Esophagus (tissue), 2 donors: Measurements from ENCODE around the gene OGDH. TPM values are rescaled to one million over a fixed set of nuclear protein-coding genes. Genes with fewer than 3 reads are reported as not detected.

Experiments
- H3K27ac ChIP-seq, 2 donors: one replicate each; pipeline ENCODE4 v1.5.1; 2013; ENCODE audit warnings: low read depth in 2 of 2, mild to moderate bottlenecking in 2 of 2, inconsistent platforms in 1 of 2, low read length in 1 of 2, moderate library complexity in 1 of 2
- H3K27me3 ChIP-seq, 2 donors: one replicate each; pipeline ENCODE4 v1.6.1; 2013; ENCODE audit warnings: low read length in 2 of 2, control low read depth in 1 of 2, mild to moderate bottlenecking in 1 of 2; ENCODE audit not compliant: insufficient read depth in 2 of 2, control insufficient read depth in 1 of 2
- H3K36me3 ChIP-seq, 2 donors: one replicate each; pipeline ENCODE4 v1.6.1; 2013; ENCODE audit warnings: low read length in 1 of 2; ENCODE audit not compliant: control insufficient read depth in 2 of 2, insufficient read depth in 2 of 2
- H3K4me1 ChIP-seq, 2 donors: one replicate each; pipeline ENCODE4 v1.6.1; 2013; ENCODE audit warnings: low read length in 1 of 2; ENCODE audit not compliant: control insufficient read depth in 2 of 2, insufficient read depth in 2 of 2
- H3K4me3 ChIP-seq, 2 donors: one replicate each; pipeline ENCODE4 v1.5.1; 2013; ENCODE audit warnings: low read length in 2 of 2, mild to moderate bottlenecking in 2 of 2, low read depth in 1 of 2, moderate library complexity in 1 of 2
- H3K9me3 ChIP-seq, 2 donors: one replicate each; pipeline ENCODE4 v1.6.1; 2013; ENCODE audit warnings: mild to moderate bottlenecking in 2 of 2, low read depth in 1 of 2, low read length in 1 of 2, moderate library complexity in 1 of 2; ENCODE audit not compliant: control insufficient read depth in 2 of 2, insufficient read depth in 1 of 2
- WGBS, 2 donors: extraction: QIAGEN DNeasy Blood & Tissue Kit; methylation state at CpG; one replicate each; pipeline ENCODE4 v1.1.7; 2013; 5-methylcytosine and 5-hydroxymethylcytosine counted together
- polyA plus RNA-seq, 2 donors: library from polyadenylated mRNA; stranded (reverse); fragments of 200-250 nt; gene quantifications; one replicate each; pipeline ENCODE4 v1.2.3, GENCODE V29; 2013
- donor health status: healthy with polysubstance abuse.
- donor health status: Bipolar disorder and iron deficiency.

Gene OGDH
- polyA plus RNA-seq, 2 donors = 25.8 to 43.0 TPM

- no peaks in the 10 kb centered on the region for H3K27me3 ChIP-seq
- H3K9me3 ChIP-seq = no peaks in the 10 kb centered on the region
- H3K4me1 ChIP-seq = no peaks in the 10 kb centered on the region
- no peaks in the 10 kb centered on the region for H3K36me3 ChIP-seq
- 70 to 73% methylated on average over 3 of the region's 3 CpGs for WGBS, 2 donors
- no peak overlapping the region for H3K4me3 ChIP-seq
- H3K27ac ChIP-seq = no peak overlapping the region
Measured at GRCh38 chr7:44599222-44599621, 7.2 kb upstream of the OGDH start.

- no peaks in the 10 kb centered on the region for H3K9me3 ChIP-seq
- H3K4me3 ChIP-seq = no peak overlapping the region
- 61 to 70% methylated on average over 1 of the region's 1 CpG for WGBS, 2 donors
- no peak overlapping the region for H3K27ac ChIP-seq
- no peaks in the 10 kb centered on the region for H3K4me1 ChIP-seq
- H3K27me3 ChIP-seq = no peaks in the 10 kb centered on the region
- no peaks in the 10 kb centered on the region for H3K36me3 ChIP-seq
Measured at GRCh38 chr7:44602576-44602910, 3.9 kb upstream of the OGDH start.

- WGBS, 2 donors = 70 to 75% methylated on average over 6 of the region's 6 CpGs
- no peak overlapping the region for H3K4me3 ChIP-seq
- no peaks in the 10 kb centered on the region for H3K27me3 ChIP-seq
Measured at GRCh38 chr7:44603193-44603592, 3.2 kb upstream of the OGDH start.

GRCh38 chr7:44604941-44605340 lies 1.5 kb upstream of the OGDH start:
- WGBS, 2 donors = 84% methylated on average over 2 of the region's 2 CpGs
- H3K9me3 ChIP-seq = no peaks in the 10 kb centered on the region
- no peak overlapping the region for H3K27ac ChIP-seq
- no peaks in the 10 kb centered on the region for H3K4me1 ChIP-seq
- H3K27me3 ChIP-seq = no peaks in the 10 kb centered on the region
- no peak overlapping the region for H3K4me3 ChIP-seq
- H3K36me3 ChIP-seq = no peaks in the 10 kb centered on the region

More at GRCh38 chr7:44603193-44603592, 3.2 kb upstream of the OGDH start:
- H3K4me1 ChIP-seq = no peaks in the 10 kb centered on the region
- no peak overlapping the region for H3K27ac ChIP-seq
- no peaks in the 10 kb centered on the region for H3K9me3 ChIP-seq
- H3K36me3 ChIP-seq = no peaks in the 10 kb centered on the region

- Histone ChIP-seq H3K27ac (peak overlapping the region; percentile 91 to 99), H3K9me3 (no peaks in the 10 kb centered on the region), H3K27me3 (no peaks in the 10 kb centered on the region), H3K36me3 (no peaks in the 10 kb centered on the region), H3K4me1 (no peaks in the 10 kb centered on the region), H3K4me3 (peak overlapping the region; percentile 70 to 89)
- 45 to 47% methylated on average over 35 of the region's 35 CpGs for WGBS, 2 donors
Measured at GRCh38 chr7:44607141-44608068, 978 bp downstream of the OGDH start.

- 80 to 82% methylated on average over 14 of the region's 14 CpGs for WGBS, 2 donors
- Histone ChIP-seq H3K9me3 (no peaks in the 10 kb centered on the region), H3K4me1 (no peaks in the 10 kb centered on the region), H3K27me3 (no peaks in the 10 kb centered on the region), H3K36me3 (no peaks in the 10 kb centered on the region), H3K27ac (no peak overlapping the region), H3K4me3 (no peak overlapping the region)
Measured at GRCh38 chr7:44608916-44609648, 2.7 kb downstream of the OGDH start.

GRCh38 chr7:44609829-44610228 lies 3.4 kb downstream of the OGDH start:
- Histone ChIP-seq H3K27ac (no peak overlapping the region), H3K36me3 (no peaks in the 10 kb centered on the region), H3K4me1 (no peaks in the 10 kb centered on the region), H3K27me3 (no peaks in the 10 kb centered on the region), H3K9me3 (no peaks in the 10 kb centered on the region), H3K4me3 (no peak overlapping the region)
- WGBS, 2 donors = 92 to 93% methylated on average over 3 of the region's 3 CpGs

- 58 to 71% methylated on average over 2 of the region's 2 CpGs for WGBS, 2 donors
Measured at GRCh38 chr7:44615149-44615611, 8.8 kb downstream of the OGDH start.

GRCh38 chr7:44615793-44616192 lies 9.4 kb downstream of the OGDH start:
- no peaks in the 10 kb centered on the region for H3K27me3 ChIP-seq
- no peaks in the 10 kb centered on the region for H3K9me3 ChIP-seq
- no peaks in the 10 kb centered on the region for H3K36me3 ChIP-seq
- peak overlapping the region; percentile 34 to 68 for H3K27ac ChIP-seq
- 87 to 91% methylated on average over 5 of the region's 5 CpGs for WGBS, 2 donors
- H3K4me3 ChIP-seq = no peak overlapping the region
- H3K4me1 ChIP-seq = peaks cover 0 to 2% of the 10 kb centered on the region in 2 donors

More at GRCh38 chr7:44615149-44615611, 8.8 kb downstream of the OGDH start:
- H3K4me1 ChIP-seq = peaks cover 0 to 2% of the 10 kb centered on the region in 2 donors
- H3K27ac ChIP-seq = peak overlapping the region; percentile 15 to 68
- no peaks in the 10 kb centered on the region for H3K27me3 ChIP-seq
- H3K4me3 ChIP-seq = no peak overlapping the region
- no peaks in the 10 kb centered on the region for H3K9me3 ChIP-seq
- H3K36me3 ChIP-seq = no peaks in the 10 kb centered on the region
